Hepatic stellate cell (primary cell): ENCODE measurements around the gene PLCB1.
A peak's percentile ranks its signal among the peaks of the same experiment; 100 is the strongest.
"Not testable (repeated sequence)": the region's sequence is repeated elsewhere in the genome, so short reads cannot be mapped to it uniquely, and the experiment has no call there.

Source experiments
- DNase-seq: peaks from one replicate; pipeline ENCODE4 v3.0.0; 2011; ENCODE audit warnings: low spot score

PLCB1 gene

DNA sequence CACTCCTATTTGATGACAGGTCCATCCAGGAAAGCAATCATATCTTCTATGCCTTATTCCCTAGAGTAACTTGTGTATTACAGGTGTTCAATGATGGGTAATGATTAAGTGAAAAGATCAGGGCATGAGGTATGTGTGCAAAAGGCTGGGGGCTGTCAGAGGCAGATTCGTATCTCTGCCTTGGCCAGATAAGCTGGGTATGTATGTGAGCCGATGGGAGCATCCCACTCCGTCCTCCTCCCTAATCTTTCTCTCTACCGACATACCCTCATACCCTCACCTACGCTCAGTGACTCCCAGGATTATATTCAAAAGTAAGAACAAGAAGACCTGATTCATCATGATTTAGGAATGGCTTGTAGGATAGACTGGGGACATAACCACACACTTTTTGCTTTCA is 238.7 kb downstream of the PLCB1 start:
- DNase-seq = no peak

DNA sequence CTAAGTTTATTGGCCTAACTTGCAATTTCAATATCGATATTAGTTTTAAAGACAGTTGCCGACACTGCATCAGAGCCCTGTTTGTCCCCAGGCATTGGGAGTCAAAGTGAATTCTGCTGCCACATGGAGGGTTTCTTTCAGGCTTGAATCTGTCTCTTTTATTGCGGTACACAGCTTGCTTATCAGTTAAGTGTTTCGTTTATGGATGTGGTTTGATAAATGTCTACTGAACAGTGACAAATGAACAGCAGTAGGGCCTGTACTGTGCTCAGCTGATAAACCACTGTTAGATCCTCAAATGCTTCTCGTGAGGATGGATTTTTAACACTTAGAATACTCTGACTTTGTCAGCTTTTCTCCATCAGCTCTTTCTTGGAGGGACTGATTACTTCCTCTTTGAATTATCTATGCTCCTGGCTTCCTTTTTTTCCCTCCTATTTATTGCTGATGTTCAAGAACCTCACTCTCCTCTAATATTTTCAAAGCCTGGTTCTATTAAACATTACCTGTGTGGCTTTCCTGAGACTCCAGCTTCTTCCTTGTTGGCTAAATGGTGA is 240.8 kb downstream of the PLCB1 start:
- no peak for DNase-seq

GRCh38 chr20:8373579-8373978 is 241.5 kb downstream of the PLCB1 start:
- no peak for DNase-seq

DNA sequence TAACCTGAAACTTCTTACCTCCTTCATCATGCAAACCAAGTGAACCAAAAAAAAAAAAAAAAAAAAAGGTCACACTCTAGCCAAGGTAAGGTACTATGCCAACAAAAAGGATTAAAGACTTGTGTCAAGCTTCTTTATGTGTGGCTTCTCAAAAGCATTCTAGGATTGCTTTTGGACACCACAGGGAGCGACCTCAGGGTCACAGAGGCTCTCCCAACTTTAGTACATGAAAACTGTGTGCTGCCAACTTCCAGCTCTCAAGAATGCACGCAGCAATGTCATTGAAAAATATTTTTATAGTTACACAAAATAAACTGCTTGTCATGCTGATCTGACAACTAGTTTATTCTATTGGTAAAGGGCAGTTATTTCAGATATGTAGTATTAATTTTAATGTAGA is 243.8 kb downstream of the PLCB1 start:
- DNase-seq = peak; percentile 21

DNA sequence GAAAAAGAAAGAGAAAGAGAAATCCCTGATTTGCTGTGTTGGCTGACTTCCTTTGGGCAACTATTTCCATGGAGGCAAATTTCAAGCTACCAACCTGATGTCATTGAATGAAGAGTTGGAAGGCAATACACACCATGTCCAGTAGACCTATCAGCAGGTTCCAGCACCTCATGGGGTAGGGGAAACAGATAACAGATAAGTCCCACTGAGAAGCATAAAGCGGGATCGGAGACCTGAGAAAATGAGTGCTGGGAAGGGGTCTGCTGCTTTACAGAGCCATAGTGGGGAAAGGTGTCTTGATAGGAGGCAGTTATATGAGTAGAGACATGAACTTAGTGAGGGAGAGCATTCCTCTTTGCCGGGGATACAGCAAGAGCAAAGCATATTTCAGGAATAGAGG is 244.9 kb downstream of the PLCB1 start:
- no peak for DNase-seq

- not testable (repeated sequence) for DNase-seq
These were observed 247.1 kb downstream of the PLCB1 start for GRCh38 chr20:8379125-8379524.

DNA sequence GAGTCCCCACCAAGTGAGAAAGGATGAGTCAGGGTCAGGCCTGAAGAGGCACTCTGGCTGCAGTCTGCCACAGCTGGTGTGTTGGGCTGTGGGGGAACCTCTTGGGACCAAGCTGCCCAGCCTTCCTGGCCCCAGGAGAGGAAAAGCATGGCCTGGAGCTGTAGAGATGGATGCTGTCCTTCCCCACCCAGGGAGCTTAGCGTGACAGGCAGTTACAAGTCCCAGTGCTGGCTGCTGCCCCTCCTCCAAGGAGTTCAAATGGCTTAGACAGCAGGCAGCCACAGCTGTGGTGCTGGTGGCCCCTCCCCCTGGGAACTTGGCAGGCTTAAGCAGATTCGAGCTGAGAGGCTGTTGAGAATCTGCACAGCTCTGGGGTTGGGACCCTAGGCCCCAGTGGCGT is 253.2 kb downstream of the PLCB1 start:
- peak; percentile 63 for DNase-seq

DNA sequence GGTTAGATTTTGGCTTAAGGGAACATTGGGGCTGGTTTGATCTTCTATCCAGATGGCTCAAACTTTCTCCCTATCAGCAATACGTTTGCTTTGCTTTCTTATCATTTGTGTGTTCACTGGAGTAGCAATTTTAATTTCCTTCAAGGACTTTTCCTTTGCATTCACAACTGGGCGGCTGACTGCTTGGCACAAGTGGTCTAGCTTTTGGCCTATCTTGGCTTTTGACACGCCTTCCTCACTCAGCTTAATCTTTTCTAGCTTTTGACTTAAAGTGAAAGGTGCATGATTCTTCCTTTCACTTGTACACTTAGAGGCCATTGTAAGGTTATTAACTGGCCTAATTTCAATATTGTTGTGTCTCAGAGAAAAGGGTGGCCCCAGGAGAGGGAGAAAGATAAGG is 254.9 kb downstream of the PLCB1 start:
- DNase-seq = no peak

DNA sequence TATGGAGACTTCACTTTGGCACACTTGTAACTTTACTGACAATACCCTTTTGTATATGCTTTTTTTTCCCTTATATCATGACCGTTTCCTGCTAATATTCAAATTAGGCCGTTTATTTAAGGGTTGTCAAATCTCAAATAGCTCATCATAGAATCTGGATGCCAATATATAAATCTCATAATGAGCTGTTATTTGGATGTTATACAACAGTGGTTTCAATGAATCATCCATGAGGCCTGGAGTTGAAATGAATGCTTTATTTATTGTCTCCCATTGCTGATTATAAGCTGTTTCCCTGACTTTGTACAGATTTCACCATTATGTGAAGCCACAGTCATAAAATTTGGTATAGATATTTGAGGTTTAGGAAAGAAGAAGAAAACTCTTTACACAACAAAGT is 256.1 kb downstream of the PLCB1 start:
- DNase-seq = no peak

- no peak for DNase-seq
These were observed 256.6 kb downstream of the PLCB1 start for GRCh38 chr20:8388707-8389106.

GRCh38 chr20:8389381-8390036 is 257.4 kb downstream of the PLCB1 start:
- DNase-seq = no peak

- no peak for DNase-seq
These were observed 258.0 kb downstream of the PLCB1 start for GRCh38 chr20:8390037-8390433.

- no peak for DNase-seq
These were observed 258.4 kb downstream of the PLCB1 start for GRCh38 chr20:8390500-8390899.

- no peak for DNase-seq
These were observed 261.3 kb downstream of the PLCB1 start for GRCh38 chr20:8393381-8393780.

GRCh38 chr20:8394308-8394945 is 262.4 kb downstream of the PLCB1 start:
- no peak for DNase-seq

- no peak for DNase-seq
These were observed 263.9 kb downstream of the PLCB1 start for GRCh38 chr20:8395956-8396355.

DNA sequence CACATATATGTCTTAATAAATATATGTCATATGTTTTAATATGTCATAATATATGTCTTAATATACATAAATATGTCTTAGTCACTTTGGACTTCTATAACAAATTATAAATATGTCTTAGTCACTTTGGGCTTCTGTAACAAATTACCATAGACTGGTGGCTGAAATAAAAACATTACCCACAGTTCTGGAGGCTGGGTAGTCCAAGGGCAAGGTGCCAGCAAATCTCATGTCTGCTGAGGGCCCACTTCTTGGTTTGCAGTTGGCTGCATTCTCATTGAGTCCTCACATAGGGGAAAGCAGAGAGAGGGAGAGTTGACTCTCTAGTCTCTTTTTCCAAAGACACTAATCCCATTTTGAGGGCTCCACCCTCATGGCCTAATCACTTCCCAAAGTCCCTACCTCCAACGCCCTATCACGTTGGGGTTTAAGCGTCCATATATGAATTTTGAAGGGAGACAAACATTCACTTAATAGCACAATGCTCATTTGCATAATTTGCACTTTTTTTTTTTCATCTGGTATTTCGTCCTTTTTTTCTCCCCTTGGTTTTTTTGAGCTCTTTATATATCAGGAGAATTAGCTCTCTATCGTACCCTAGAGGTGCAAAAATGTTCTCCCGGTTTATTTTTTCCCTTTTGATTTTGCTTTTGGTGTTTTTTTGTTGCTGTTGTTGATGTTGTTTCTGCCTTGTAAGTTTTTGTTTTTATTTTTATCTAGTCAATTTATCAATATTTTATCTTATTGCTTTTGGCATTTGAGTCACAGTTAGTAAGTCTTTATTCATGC is 266.4 kb downstream of the PLCB1 start:
- no peak for DNase-seq

- DNase-seq = no peak
These were observed 267.9 kb downstream of the PLCB1 start for GRCh38 chr20:8399947-8400346.

DNA sequence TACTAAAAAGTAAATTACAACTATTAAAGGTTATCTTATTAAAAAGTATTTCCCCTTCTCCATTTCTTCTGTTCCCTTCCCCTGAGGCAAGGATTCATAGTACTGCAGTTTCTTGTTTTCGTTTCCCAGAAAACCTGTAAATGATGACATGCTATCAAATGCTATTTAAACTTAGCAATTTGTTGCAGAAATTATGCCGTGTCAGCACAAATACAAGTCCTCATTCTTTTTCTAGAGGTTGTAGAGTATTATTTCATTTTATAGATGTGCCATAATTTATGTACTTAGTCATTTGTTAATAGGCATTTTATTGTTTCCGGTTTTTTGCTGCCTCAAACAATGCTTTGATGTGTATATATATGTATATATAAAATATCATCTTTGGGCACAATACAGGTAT is 268.4 kb downstream of the PLCB1 start:
- no peak for DNase-seq

- DNase-seq = peak; percentile 8
These were observed 269.5 kb downstream of the PLCB1 start for GRCh38 chr20:8401556-8401955.

- DNase-seq = no peak
These were observed 270.7 kb downstream of the PLCB1 start for GRCh38 chr20:8402798-8403197.

GRCh38 chr20:8404912-8405635 is 273.0 kb downstream of the PLCB1 start:
- DNase-seq = no peak
